Fibroblast of lung (primary cell): Measurements from ENCODE around the gene RAET1E. TPM values are rescaled to one million over a fixed set of nuclear protein-coding genes. Genes with fewer than 3 reads are reported as not detected.
"Not testable (repeated sequence)": the region's sequence is repeated elsewhere in the genome, so short reads cannot be mapped to it uniquely, and the experiment has no call there.

ENCODE experiments used
- DNase-seq, 2 donors: peaks; one replicate each; pipeline versions ENCODE4 v3.0.0 to v3.0.0-alpha.2; 2010; ENCODE audit warnings: low read depth in 2 of 2
- H2AFZ ChIP-seq: 2 replicates; pipeline ENCODE4 v1.5.1; 2012; ENCODE audit warnings: low read length, control low read depth, inconsistent platforms
- H3K27ac ChIP-seq: 2 replicates; pipeline ENCODE4 v1.5.1; 2011; ENCODE audit warnings: low read length, control low read depth; ENCODE audit not compliant: insufficient read depth
- H3K27me3 ChIP-seq: 2 replicates; pipeline ENCODE4 v1.5.1; 2011; ENCODE audit warnings: mild to moderate bottlenecking, low read length; ENCODE audit not compliant: control insufficient read depth, insufficient read depth
- H3K36me3 ChIP-seq: 2 replicates; pipeline ENCODE4 v1.5.1; 2011; ENCODE audit warnings: low read length; ENCODE audit not compliant: control insufficient read depth, insufficient read depth
- H3K4me1 ChIP-seq: 2 replicates; pipeline ENCODE4 v1.5.1; 2011; ENCODE audit warnings: low read length; ENCODE audit not compliant: control insufficient read depth, insufficient read depth; ENCODE audit errors: extremely low read depth
- H3K4me2 ChIP-seq: 2 replicates; pipeline ENCODE4 v1.5.1; 2011; ENCODE audit warnings: low read length, control low read depth; ENCODE audit not compliant: insufficient read depth; ENCODE audit errors: extremely low read depth
- H3K4me3 ChIP-seq, 4 experiments: fragments of 200-600 bp in 1 of 4; sonication (generic) in 1 of 4; replicated peaks in 1 of 4; 2 replicates each; pipeline ENCODE4 v1.5.1; 2011 to 2016; ENCODE audit warnings: low read length in 4 of 4, low read depth in 3 of 4, mild to moderate bottlenecking in 3 of 4, control low read depth in 2 of 4, inconsistent platforms in 1 of 4, mixed read lengths in 1 of 4; ENCODE audit not compliant: insufficient read depth in 1 of 4; ENCODE audit errors: control extremely low read depth in 1 of 4
- H3K79me2 ChIP-seq: 2 replicates; pipeline ENCODE4 v1.5.1; 2012; ENCODE audit warnings: mild to moderate bottlenecking, low read length, inconsistent platforms; ENCODE audit not compliant: control insufficient read depth, insufficient read depth
- H3K9ac ChIP-seq: 2 replicates; pipeline ENCODE4 v1.5.1; 2011; ENCODE audit warnings: mild to moderate bottlenecking, low read length, control low read depth; ENCODE audit not compliant: insufficient read depth
- H3K9me3 ChIP-seq: 2 replicates; pipeline ENCODE4 v1.5.1; 2012; ENCODE audit warnings: low read depth, low read length; ENCODE audit not compliant: control insufficient read depth, insufficient read depth
- H4K20me1 ChIP-seq: 2 replicates; pipeline ENCODE4 v1.5.1; 2011; ENCODE audit warnings: low read length; ENCODE audit not compliant: control insufficient read depth, insufficient read depth; ENCODE audit errors: extremely low read depth
- EZH2 ChIP-seq: IDR thresholded peaks from 2 replicates; pipeline ENCODE4 v1.5.1; 2012; ENCODE audit warnings: low read length, control low read depth, mild to moderate bottlenecking; ENCODE audit errors: missing control alignments
- polyA plus RNA-seq, 2 donors: library from polyadenylated mRNA; depleted of rRNA in 1 of 2; stranded (reverse) in 1 of 2; unstranded in 1 of 2; fragments of >200 nt; gene quantifications; 2 replicates each; pipeline ENCODE4 v1.2.1, GENCODE V29; 2011 to 2012; ENCODE audit warnings: missing spikeins in 1 of 2
- total RNA-seq: library from RNA; depleted of rRNA; stranded (reverse); fragments of >200 nt; gene quantifications from 2 replicates; pipeline ENCODE4 v1.2.1, GENCODE V29; 2014
- TF ChIP-seq, protein P1 (sequence below), 2 donors: IDR thresholded peaks in 1 of 2; conservative IDR thresholded peaks in 1 of 2; 1 replicate in 1 of 2; 2 replicates in 1 of 2; pipeline ENCODE4 v1.5.1; 2011 to 2012; ENCODE audit warnings: low read length in 2 of 2, control low read depth in 1 of 2, inconsistent platforms in 1 of 2, low read depth in 1 of 2, mild to moderate bottlenecking in 1 of 2

Gene RAET1E
- total and polyA plus RNA-seq, 2 donors (not counting 1 experiment from before 2014, with no cell fraction given): 0.12 to 1.5 TPM

DNA sequence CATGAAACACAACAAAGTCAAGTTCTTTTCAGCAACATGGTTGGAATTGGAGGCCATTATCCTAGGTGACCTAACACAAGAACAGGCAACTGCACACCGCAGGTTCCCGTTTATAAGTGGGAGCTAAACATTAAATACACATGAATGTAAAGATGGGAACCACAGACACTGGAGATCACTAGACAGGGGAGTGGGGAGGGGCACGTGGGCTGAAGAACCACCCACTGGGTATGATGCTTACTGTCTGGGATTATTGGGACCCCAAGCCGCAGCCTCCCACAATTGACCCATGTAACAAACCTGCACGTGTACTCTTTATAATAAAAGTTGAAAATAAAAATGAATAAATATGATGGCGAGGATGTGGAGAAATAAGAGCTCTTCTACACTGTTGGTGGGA, 33.6 kb upstream of the RAET1E start:
- DNase-seq: no peak
- no peaks in the 10 kb centered on the region for H3K36me3 ChIP-seq
- TF ChIP-seq, protein P1, sequence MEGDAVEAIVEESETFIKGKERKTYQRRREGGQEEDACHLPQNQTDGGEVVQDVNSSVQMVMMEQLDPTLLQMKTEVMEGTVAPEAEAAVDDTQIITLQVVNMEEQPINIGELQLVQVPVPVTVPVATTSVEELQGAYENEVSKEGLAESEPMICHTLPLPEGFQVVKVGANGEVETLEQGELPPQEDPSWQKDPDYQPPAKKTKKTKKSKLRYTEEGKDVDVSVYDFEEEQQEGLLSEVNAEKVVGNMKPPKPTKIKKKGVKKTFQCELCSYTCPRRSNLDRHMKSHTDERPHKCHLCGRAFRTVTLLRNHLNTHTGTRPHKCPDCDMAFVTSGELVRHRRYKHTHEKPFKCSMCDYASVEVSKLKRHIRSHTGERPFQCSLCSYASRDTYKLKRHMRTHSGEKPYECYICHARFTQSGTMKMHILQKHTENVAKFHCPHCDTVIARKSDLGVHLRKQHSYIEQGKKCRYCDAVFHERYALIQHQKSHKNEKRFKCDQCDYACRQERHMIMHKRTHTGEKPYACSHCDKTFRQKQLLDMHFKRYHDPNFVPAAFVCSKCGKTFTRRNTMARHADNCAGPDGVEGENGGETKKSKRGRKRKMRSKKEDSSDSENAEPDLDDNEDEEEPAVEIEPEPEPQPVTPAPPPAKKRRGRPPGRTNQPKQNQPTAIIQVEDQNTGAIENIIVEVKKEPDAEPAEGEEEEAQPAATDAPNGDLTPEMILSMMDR (conservative IDR thresholded peaks at IDR 0.05 in 1 of 2, IDR thresholded peaks at IDR 0.05 in 1 of 2; ENCODE audit: low read depth in 1 of 2, low read length in 2 of 2): no peak
- no peak for TF ChIP-seq EZH2

DNA sequence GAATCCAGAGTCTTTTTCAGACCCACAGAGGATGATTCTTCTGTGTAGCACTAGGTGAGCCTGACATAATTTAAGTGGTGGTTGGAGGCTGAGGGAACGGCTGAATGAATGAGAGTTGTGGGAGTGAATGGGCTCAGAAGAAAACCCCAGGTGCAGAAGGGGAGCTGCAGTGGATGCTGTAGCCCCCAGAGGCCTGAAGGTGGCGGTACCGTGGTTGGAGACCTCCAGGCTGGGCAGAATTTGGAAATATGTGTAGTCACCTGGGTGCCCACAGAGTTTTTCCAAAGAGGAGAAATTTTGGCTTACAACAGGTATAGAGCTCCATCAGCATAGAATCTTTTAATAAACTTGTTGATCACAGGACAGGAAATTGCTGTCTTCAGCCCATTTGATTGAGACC, 31.5 kb upstream of the RAET1E start:
- Histone ChIP-seq H2AFZ (no peak overlapping the region), H3K27me3 (peaks cover 16% of the 10 kb centered on the region), H3K4me2 (no peak overlapping the region), H3K9ac (no peak overlapping the region), H4K20me1 (no peaks in the 10 kb centered on the region), H3K4me3 (no peak overlapping the region), H3K79me2 (no peaks in the 10 kb centered on the region), H3K36me3 (no peaks in the 10 kb centered on the region), H3K27ac (no peak overlapping the region), H3K4me1 (peaks cover 5% of the 10 kb centered on the region), H3K9me3 (no peaks in the 10 kb centered on the region)
- no peak for DNase-seq
- no peak for TF ChIP-seq EZH2
- TF ChIP-seq, protein P1 (conservative IDR thresholded peaks at IDR 0.05 in 1 of 2, IDR thresholded peaks at IDR 0.05 in 1 of 2; ENCODE audit: low read depth in 1 of 2, low read length in 2 of 2): peak; percentile 21 to 56

More for the DNA sequence above, 33.6 kb upstream of the RAET1E start:
- H4K20me1 ChIP-seq: no peaks in the 10 kb centered on the region
- H2AFZ ChIP-seq: no peak overlapping the region
- no peak overlapping the region for H3K9ac ChIP-seq
- no peaks in the 10 kb centered on the region for H3K4me1 ChIP-seq
- no peak overlapping the region for H3K4me3 ChIP-seq
- no peaks in the 10 kb centered on the region for H3K79me2 ChIP-seq
- peaks cover 22% of the 10 kb centered on the region for H3K27me3 ChIP-seq
- H3K9me3 ChIP-seq: no peaks in the 10 kb centered on the region
- no peak overlapping the region for H3K27ac ChIP-seq
- H3K4me2 ChIP-seq: no peak overlapping the region

DNA sequence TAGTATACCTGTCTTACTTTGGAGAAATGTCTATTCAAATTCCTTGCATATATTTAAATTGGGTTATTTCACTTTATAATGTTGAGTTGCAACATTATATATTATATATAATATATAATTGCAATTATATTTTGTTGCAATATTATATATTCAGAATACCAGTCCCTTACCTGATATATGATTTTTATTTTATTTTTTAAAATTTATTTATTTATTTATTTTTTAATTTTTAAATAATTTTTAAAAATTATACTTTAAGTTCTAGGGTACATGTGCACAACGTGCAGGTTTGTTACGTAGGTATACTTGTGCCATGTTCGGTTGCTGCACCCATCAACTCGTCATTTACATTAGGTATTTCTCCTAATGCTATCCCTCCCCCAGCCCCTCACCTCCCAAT, 29.1 kb upstream of the RAET1E start:
- not testable (repeated sequence) for H4K20me1 ChIP-seq, DNase-seq, H3K27ac ChIP-seq, H2AFZ ChIP-seq, H3K4me2 ChIP-seq, H3K79me2 ChIP-seq, H3K4me1 ChIP-seq, H3K9ac ChIP-seq, H3K9me3 ChIP-seq, H3K36me3 ChIP-seq, H3K4me3 ChIP-seq
- H3K27me3 ChIP-seq: peaks cover 12% of the 10 kb centered on the region
